OCI-M2 (cell line): ENCODE results near the gene CPLX4.

ENCODE experiments used
- DNase-seq: peaks from one replicate; lab custom pipeline; 2025; ENCODE audit not compliant: unreplicated experiment; lab: John Stamatoyannopoulos, UW

Gene CPLX4

DNA sequence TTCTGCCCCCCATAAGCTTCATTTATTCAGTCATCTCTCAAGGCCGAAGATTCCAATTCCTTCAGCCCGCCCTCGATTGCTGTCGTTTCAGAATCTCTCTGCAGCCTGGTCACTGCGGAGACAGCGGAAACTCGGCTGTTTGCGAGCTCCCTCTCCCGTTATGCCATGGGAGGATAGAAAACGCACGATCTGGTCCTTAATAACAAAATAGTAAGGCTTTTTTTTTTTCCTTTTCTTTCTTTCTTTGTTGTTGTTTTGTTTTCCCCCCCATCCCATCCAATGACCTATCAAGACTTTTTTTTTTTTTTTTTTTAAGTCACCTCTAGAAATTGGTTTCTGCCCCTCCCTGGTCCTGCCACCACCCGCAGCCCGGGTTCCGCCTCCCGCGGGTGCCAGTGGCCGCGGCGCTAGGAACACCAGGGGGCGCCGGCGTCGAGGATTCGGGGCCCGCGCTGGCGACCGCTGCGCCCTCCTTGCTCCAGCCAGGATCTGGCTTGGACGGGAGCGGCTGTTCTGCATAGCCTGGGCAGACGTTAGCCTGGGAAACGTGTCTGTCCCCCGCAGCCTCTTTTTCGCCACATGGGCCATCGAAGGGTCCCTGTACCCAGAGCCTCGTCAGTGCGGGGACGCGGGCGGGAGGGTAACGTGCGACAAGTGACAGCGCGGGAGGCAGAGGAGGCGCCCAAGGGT, 10.1 kb downstream of the CPLX4 start:
- DNase-seq: no peak

DNA sequence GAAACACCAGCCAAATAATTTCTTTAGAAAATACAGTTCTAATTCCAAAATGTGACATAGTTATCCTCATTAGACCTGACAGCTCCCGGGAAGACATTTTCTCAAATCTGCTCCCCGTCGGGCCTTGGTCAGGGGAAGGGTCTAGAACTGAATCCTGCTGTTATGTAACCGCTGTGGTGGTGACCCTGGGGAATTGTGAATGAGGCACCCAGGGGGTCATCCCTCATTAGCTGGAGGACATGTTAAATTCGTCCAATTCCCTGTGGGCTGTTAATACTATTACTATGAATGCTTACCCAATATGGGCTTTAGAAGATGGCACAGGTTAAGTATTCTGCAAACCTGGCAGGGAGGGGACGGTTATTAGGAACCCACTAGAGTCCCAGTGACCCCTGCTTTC, 11.8 kb downstream of the CPLX4 start:
- DNase-seq: no peak

DNA sequence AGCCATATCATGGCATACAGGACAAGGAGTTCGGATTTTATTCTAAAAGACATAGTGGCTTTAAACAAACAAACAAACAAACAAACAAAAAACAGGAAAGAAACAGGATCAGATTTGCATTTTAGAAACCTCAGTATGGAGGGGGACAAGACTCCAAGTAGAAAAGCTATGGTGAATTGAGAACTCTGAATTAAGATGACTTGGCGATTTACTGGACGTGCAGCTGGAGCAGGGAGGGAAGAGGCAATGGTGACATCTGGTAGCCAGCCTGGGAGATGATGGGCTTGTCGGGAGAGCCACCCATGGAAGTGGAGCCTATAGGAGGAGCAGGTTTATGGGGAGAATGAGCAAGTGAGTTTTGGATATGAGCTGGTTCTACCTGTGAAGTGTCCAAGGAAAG, 13.2 kb downstream of the CPLX4 start:
- DNase-seq: no peak

DNA sequence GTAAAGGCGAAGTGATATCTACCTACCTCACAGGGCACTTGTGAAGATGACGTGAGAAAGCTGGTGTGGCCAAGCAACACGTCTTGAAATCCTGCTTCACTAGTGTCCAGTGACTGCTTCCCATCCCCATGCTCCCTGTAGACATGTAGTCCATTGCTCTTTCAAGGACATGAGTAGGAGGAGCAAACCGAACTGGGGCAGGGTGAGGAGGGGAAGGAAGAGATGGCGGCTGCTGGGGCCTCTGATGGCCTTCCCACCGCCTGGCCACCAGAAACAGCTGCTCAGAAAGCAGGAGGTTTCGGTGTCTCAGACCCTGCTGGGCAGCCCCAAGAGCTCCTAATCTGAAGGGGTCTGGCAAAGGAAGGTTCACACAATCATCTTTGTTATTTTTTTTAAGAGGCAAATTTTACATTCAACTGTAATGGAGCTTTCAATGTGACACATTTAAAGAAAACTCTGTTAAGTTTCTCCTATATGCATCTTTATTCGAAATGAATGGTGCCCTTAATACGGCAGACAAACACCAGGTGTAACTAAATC, 14.7 kb downstream of the CPLX4 start:
- DNase-seq: no peak

DNA sequence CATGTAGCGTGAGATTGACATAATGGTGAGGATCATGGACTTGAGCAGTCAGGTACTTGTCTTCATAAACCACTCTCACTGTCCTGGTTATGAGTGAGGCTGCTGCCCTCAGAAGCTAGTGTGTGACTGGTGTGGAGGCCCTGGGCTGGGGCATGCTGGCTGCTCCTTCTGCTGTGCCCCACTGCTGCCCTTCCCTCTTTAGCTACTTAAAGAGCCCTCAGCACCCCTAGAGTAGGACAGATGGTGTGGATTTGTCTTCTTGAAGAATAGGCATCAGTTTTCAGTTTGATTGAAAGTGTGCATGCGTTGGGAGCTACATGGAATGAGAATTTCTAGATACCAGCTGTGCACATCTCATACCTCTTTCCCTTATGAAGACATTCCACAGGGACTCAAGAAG, 15.4 kb downstream of the CPLX4 start:
- no peak for DNase-seq

DNA sequence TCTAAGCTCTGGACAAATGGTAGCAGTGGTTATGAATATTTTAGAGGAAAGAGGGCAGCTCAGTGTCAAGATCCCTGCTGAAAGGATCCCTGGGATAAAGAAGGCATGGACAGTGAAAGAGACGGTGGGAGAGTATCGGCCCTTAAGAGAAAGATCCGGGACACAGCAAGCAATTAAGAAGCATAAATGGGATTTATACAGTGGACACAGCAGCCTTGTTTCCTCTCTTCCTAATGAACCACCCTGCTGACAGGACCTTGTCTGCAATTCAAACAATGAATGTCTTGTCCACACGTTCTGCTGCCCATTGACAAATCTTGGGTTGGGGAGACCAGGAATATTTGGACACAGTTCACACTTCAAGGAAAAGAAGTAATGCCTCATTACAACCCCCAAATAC, 16.5 kb downstream of the CPLX4 start:
- DNase-seq: no peak

DNA sequence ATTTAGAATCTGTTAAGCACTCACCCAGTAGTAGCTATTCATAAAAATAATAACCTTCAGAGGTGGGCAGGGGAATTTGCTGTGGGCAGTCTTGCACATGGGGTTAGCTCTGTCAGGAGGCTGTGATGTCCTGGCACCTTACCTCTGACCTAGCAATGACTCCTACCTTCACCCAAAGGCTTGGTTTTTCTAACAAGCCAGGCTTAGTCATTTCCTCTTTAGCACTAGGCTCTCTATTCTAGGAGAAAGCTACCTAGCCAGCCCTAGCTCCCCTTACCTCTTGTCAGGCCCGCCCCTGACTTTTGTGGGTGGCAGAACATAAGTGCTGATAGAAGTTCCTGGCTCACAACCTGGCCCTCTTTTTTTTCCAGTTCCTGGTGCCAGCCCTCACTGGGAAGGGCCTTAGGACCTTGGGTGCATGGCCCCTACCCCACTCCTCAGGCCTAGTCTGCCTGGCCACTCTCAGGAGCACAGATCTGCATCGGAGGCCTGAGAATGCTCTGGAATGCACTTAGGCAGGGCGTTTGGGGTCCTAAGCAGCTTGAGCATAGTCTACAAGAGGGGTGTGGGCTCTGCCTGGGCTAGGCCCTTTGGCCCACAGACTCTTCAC, 17.7 kb downstream of the CPLX4 start:
- no peak for DNase-seq

DNA sequence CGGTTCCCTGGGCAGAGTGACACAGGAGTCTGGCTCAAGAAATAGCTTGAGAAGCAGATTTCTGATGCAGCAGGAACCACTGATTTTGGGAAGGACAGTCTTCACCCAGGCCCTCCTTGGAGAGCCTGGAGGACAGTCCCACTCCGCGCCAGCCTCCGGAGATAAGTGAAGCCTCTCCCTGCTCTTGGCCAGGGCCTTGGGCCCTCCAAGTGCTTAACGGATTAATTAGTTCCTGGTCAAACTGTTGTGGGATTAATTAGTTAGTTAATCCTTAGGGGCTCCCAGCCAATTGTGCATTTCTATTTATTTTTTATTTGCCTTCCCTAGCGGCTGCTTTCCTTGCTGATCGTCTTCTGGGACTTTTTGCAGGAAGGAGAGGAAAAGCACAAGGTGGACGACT, 19.6 kb downstream of the CPLX4 start:
- DNase-seq: no peak

DNA sequence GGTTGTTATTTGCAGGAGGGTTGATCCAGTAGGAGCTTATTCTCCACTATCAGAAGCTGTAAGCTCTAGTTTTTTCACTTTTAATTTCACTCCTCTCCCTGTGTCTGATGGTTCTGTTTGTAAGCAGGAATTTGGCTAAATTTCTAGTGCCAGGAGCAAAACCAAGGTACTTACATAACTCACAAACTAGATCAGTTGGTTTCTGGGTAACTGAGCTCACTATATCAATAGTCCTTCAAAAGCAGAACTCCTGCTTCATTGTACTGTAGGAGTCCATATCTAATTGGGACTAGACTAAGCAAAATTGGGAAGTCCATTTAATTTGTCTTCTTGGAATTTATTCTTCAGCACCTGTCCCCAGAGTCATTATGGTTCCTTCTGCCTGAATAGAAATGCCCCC, 25.1 kb downstream of the CPLX4 start:
- no peak for DNase-seq

DNA sequence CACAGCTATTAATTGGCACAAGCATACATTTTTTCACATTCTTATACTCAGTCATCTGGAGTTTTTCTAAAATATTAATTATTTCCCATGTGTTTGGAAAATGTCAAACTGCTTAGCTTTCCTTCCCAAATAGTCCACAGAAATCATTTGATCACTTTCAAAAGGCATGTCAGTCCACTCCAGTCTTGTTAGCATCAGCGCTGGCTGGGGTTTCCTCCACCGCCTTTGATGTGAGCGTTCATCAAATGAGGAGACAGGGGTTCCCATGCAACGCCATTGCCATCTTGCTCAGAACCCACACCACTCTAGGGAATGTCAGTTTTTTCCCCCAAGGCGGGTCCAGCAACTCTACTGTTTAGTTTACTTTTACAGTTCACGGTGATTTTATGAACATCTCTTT, 32.1 kb downstream of the CPLX4 start:
- DNase-seq: no peak

DNA sequence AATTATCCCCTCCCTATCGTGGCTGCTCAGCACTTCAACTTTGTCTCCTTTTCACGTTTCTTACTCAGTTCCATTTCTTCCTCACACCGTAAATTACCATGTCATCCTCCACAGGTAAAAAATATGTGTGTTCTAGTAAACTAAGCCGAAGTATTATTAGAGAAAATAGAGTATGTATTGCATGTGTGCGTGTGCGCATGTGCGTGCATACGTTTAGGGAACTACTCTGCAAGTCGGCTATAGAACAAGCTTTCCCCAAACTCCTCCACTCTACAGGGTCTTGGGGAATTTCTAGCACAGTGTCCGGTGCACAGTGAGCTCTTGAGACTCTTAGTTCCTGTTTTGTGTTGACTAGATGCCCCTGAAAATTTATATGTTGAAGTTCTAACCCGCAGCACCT, 36.1 kb downstream of the CPLX4 start:
- no peak for DNase-seq

DNA sequence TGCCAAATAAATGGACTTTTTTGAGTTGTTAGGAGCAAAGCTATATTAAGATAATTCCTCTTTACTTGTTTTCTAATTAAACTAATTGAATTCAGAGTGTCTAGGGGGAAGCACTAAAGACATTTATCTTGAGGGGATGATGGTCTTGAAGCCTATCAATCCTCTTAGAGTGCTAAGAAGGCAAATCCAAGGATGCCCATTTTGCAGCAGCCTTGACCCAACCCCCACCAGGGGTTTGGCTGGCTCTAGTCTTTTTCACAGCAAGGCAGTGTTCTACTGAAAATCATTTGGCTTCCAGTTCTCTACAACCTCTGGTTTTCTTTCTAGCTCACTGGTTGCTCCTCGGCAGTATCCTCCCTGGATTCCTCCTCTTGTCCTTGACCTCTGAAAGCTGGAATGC, 38.7 kb downstream of the CPLX4 start:
- DNase-seq: no peak

DNA sequence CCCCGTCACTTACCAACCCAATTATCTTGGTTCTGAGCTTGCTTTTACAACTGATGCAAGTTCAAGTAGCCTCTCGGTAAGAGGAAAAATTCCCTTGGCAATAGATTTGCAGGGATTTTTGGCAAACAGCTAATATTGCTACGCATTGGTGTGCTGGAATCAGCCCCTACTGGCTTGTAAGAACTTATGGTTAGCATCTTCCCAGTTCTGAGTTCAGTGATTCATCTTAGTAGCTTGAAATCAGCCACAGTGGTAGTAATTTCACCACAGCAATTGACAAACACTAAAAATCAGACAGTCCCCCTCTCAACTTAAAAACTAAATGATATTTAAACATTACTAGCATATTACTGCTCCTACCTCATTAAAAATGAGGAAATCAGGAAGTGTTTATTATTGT, 39.3 kb downstream of the CPLX4 start:
- no peak for DNase-seq

DNA sequence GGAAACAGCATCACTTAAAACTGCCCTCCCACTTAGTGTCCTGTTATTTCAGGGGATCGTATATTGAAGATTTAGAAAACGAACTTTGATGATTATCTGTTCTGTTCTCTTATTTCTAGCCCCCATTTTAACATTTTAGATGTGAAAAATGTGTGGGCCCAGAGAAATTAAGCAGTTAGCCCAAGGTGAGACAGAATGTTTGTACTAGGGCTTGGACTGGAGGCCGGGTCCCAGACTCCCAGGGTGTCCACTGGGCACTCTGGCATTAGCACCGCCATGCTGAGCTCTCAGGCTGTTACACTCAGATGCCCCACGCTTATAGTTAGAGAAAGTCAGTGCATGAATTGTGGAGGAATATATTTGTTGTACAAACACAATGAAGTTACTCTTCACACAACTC, 39.7 kb downstream of the CPLX4 start:
- DNase-seq: no peak

DNA sequence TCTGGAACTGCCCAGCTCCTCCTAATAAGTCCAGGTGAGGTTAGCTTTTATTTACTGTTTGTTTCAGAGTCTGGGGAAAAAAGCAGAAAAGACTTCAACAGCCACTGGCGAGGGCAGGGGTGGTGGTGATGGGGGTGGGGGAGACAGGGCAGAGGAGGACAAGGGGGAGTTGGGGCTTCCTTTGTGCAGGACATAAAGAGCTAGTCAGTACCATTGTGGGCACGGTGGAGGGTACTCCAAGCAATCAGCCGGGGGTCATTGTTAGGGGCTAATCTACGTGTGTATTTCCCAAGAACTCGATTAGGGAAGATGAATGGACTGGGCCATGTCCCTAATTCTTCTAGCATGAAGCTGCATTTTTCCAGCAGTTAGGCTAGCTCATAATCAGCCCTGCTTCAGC, 42.4 kb downstream of the CPLX4 start:
- no peak for DNase-seq

DNA sequence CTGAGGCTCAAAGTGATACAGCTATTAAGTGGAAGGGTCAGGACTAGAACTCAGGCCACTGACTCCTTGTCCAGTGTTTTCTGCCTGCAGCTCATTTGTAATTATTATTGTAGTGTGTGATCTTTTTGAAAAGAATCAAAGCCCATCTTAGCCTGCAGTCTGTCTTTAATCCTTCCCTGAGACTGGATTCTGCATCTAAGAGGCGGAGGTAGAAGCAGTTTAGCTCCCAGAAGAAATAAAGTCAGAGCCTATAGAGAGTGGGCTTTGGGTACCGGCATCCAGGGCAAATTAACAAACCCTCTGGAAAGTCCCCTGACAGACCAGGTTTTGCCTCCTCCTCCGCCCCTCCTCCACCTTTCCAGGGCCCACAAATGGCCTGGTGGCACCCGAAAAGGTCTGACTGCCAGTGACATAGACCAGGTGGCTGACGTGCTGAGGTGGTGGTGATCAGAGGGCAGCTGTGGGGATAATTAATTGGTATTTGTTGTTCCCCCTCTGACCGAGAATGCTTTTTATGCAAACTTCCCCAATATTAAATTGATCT, 43.0 kb downstream of the CPLX4 start:
- no peak for DNase-seq

DNA sequence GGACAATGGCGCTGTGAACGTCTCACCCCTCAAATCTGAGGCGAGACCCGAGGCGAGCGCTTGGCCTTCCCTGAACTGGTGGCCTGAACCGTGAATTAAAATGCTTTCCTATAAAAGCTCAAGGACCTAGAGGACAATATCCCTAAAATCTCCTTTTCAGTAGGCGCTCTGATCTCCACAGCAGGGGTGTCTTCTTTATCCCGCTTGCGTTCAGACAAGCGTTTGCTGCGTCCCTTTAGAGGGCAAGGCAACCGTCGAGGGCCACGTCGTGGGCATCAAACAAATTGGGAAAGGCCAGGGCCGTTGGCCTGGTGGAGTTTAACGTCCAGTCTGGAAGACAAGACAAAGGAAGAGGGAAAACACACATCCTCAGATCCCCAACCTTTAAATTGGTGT, 43.9 kb downstream of the CPLX4 start:
- no peak for DNase-seq

DNA sequence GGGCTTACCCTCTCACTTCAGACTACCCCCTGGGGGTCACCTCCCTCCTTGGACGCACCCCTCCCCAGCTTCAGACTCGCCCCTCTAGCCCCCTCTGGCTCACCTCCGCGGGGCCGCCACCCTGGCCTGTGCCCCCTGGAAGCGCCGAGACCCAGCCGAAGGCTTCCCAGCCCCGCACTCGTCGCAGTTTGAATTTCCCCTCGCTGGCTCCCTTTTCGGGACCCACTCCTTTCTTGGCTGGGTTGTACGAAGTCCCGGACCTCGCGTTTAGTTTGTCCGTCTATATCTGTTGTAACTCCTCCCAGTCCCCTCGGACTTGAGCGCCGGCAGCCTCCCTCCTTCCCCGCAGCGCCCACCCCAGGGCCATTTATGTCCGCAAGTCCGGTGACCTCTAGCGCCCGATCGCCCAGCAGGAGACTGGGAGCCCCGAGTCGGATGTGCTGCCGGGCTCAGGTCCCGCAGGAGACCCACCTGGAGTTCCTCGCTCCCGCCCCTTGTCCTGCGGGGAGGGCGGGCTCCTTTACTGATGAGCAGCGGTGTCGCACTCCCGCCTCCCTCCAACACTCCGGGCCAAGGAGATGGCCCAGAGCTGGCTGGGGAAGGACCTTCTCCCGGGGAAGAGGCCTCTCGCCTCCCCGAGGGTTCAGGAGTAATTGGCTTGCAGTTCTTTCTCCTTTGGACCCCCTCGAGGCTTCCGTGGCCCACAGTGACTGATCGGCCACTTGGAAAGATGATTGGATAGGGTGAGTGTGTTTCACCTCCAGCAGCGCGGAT, 44.5 kb downstream of the CPLX4 start:
- DNase-seq: no peak

DNA sequence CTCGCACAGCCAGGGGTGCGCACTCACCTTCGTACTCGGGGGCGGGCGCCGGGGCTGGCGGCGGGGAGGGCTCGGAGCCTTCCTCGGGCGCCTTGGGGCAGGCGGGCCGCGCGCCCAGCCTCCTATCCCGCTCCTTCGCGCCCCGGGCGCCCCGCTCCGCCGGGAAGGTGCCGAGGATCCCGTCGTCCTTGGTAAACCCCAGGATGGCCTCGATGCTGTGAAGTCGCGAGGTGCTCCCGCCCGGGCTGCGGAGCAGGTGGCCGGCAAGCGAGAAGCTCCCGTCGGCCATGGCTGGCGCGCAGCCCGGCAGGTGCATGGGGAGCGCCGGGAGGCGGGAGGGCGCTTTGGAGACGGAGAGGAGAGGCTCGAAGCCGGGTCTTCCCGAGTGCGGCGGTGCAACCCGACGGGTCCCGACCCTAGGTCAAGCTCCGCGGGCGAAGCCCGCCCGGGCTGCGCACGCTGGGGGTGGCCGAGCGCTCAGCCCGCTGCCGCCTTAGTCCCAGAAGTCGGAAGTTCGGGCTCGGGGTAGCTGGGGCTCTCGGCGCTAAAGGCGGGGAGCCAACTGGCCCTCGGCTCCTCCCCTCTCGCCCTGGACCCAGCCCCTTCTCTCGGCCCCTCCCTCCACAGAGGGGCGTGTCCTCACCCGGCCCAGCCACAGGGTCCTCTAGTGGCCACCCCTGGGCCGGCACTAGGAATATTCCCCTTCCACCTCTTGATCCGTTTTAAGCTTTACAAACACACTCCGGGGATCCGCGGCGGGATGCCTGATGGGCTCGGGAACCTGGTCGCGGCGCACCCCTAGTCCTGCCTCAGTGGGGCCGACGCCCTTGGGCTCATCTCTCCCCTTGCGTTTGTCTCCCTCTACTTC, 45.3 kb downstream of the CPLX4 start, which contains the start of gene RAX:
RAX (minus strand) TSS at position 564 of the 868 bp plus-strand sequence; CDS start at position 316, 248 bp downstream.
- DNase-seq: no peak

DNA sequence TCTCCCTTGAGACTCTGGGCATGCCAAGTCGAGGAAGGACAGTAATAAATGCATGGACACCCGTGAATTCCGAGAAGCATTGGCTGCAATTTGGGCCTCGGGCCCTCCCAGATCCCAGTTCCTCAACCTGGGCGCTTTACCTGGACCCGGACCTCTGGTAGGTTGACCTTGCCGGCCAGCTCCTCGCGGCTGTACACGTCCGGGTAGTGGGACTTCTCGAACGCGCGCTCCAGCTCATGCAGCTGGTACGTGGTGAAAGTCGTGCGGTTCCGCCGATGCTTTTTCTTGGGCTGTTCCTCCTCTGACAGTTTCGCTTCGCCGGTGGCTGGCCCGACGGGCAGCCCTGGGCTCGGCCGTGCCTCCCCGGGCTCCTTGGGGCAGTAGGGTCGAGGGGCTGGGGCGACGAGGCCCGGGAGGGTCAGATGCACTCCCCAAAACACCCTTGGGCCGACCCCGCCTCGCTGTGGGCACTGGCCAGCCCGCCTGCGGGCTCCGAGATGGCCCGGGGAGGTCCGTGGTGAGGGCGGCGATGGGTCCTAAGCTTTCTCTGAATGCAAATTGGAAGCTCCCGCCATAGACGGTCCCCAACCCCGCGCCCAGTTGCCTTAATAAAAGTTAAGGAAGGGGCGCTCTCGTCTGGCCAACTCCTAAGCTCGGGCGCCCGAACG, 46.1 kb downstream of the CPLX4 start:
- DNase-seq: no peak
